ENCODE results near the gene PAK6.

The PAK6 gene

GRCh38 chr15:40241269-40242212 is 2.7 kb downstream of the PAK6 start:
- Histone ChIP-seq H3K9me3 (ENCODE audit: control extremely low read depth in 1 of 5, control insufficient read depth in 4 of 5, insufficient read depth in 2 of 5, low read depth in 1 of 5, low read length in 4 of 5) (no peaks in the 10 kb centered on the region), H3K4me1 (ENCODE audit: control extremely low read depth in 1 of 4, control insufficient read depth in 4 of 4, insufficient read depth in 4 of 4, low read length in 3 of 4) (peaks cover 0 to 13% (median 11%) of the 10 kb centered on the region in 4 experiments), H3K27ac (ENCODE audit: insufficient read depth in 1 of 2, low read depth in 1 of 2, low read length in 2 of 2, poor library complexity in 1 of 2, severe bottlenecking in 2 of 2) (no peak overlapping the region), H3K36me3 (ENCODE audit: control insufficient read depth in 4 of 4, insufficient read depth in 4 of 4, low read length in 3 of 4) (no peaks in the 10 kb centered on the region), H3K27me3 (replicated peaks in 2 of 5; ENCODE audit: control insufficient read depth in 4 of 5, insufficient read depth in 5 of 5, low read length in 4 of 5) (peaks cover 0 to 15% (median 2%) of the 10 kb centered on the region in 5 experiments), H3K4me3 (ENCODE audit: control insufficient read depth in 1 of 7, extremely low read depth in 1 of 7, insufficient read depth in 4 of 7, low read depth in 2 of 7, low read length in 6 of 7) (no peak overlapping the region)
- 98% methylated on average over 11 of the region's 14 CpGs for WGBS (ENCODE audit: insufficient coverage)
- ChIA-PET CTCF (interaction anchor here (0.6 to 4.7 kb wide), 8 partner anchors 9 to 63 kb away, joined by 3 to 25 read pairs (median 3); no protein-coding TSS in a partner anchor), POLR2A (no interaction called here)
- no peak for DNase-seq

GRCh38 chr15:40242213-40242599 is 3.3 kb downstream of the PAK6 start:
- Histone ChIP-seq H3K4me3 (ENCODE audit: control insufficient read depth in 1 of 7, extremely low read depth in 1 of 7, insufficient read depth in 4 of 7, low read depth in 2 of 7, low read length in 6 of 7) (no peak overlapping the region), H3K9me3 (ENCODE audit: control extremely low read depth in 1 of 5, control insufficient read depth in 4 of 5, insufficient read depth in 2 of 5, low read depth in 1 of 5, low read length in 4 of 5) (no peaks in the 10 kb centered on the region), H3K36me3 (ENCODE audit: control insufficient read depth in 4 of 4, insufficient read depth in 4 of 4, low read length in 3 of 4) (no peaks in the 10 kb centered on the region), H3K27me3 (replicated peaks in 2 of 5; ENCODE audit: control insufficient read depth in 4 of 5, insufficient read depth in 5 of 5, low read length in 4 of 5) (peaks cover 0 to 15% (median 2%) of the 10 kb centered on the region in 5 experiments), H3K27ac (ENCODE audit: insufficient read depth in 1 of 2, low read depth in 1 of 2, low read length in 2 of 2, poor library complexity in 1 of 2, severe bottlenecking in 2 of 2) (no peak overlapping the region), H3K4me1 (ENCODE audit: control extremely low read depth in 1 of 4, control insufficient read depth in 4 of 4, insufficient read depth in 4 of 4, low read length in 3 of 4) (peaks cover 0 to 13% (median 11%) of the 10 kb centered on the region in 4 experiments)
- CTCF ChIA-PET, result interaction anchor here (0.6 to 4.7 kb wide), 6 partner anchors 9 to 63 kb away, joined by 3 to 23 read pairs (median 6); no protein-coding TSS in a partner anchor
- DNase-seq, result no peak
- 97% methylated on average over 10 of the region's 10 CpGs for WGBS (ENCODE audit: insufficient coverage)
- POLR2A ChIA-PET, result interaction anchor here (0.5 kb wide), 1 partner anchor 84 kb away, joined by 4 read pairs; no protein-coding TSS in a partner anchor

- Histone ChIP-seq H3K27ac (ENCODE audit: insufficient read depth in 1 of 2, low read depth in 1 of 2, low read length in 2 of 2, poor library complexity in 1 of 2, severe bottlenecking in 2 of 2) (no peak overlapping the region), H3K27me3 (replicated peaks in 2 of 5; ENCODE audit: control insufficient read depth in 4 of 5, insufficient read depth in 5 of 5, low read length in 4 of 5) (peaks cover 0 to 15% (median 2%) of the 10 kb centered on the region in 5 experiments), H3K9me3 (ENCODE audit: control extremely low read depth in 1 of 5, control insufficient read depth in 4 of 5, insufficient read depth in 2 of 5, low read depth in 1 of 5, low read length in 4 of 5) (no peaks in the 10 kb centered on the region), H3K4me3 (ENCODE audit: control insufficient read depth in 1 of 7, extremely low read depth in 1 of 7, insufficient read depth in 4 of 7, low read depth in 2 of 7, low read length in 6 of 7) (no peak overlapping the region), H3K4me1 (ENCODE audit: control extremely low read depth in 1 of 4, control insufficient read depth in 4 of 4, insufficient read depth in 4 of 4, low read length in 3 of 4) (peaks cover 0 to 13% (median 11%) of the 10 kb centered on the region in 4 experiments), H3K36me3 (ENCODE audit: control insufficient read depth in 4 of 4, insufficient read depth in 4 of 4, low read length in 3 of 4) (no peaks in the 10 kb centered on the region)
- no peak for DNase-seq
- POLR2A ChIA-PET, result interaction anchor here (0.5 kb wide), 1 partner anchor 84 kb away, joined by 4 read pairs; no protein-coding TSS in a partner anchor
- WGBS (ENCODE audit: insufficient coverage), result 90% methylated on average over 4 of the region's 5 CpGs
- CTCF ChIA-PET, result interaction anchor here (0.6 to 1.5 kb wide), 6 partner anchors 8 to 62 kb away, joined by 3 to 7 read pairs (median 4); no protein-coding TSS in a partner anchor
Observed at GRCh38 chr15:40242601-40243000, 3.7 kb downstream of the PAK6 start.

GRCh38 chr15:40243126-40243810 is 4.4 kb downstream of the PAK6 start:
- no peaks in the 10 kb centered on the region for H3K9me3 ChIP-seq (ENCODE audit: control extremely low read depth in 1 of 5, control insufficient read depth in 4 of 5, insufficient read depth in 2 of 5, low read depth in 1 of 5, low read length in 4 of 5)
- POLR2A ChIA-PET, result no interaction called here
- WGBS (ENCODE audit: insufficient coverage), result 87% methylated on average over 7 of the region's 9 CpGs
- H3K36me3 ChIP-seq (ENCODE audit: control insufficient read depth in 4 of 4, insufficient read depth in 4 of 4, low read length in 3 of 4), result no peaks in the 10 kb centered on the region
- H3K27me3 ChIP-seq (replicated peaks in 2 of 5; ENCODE audit: control insufficient read depth in 4 of 5, insufficient read depth in 5 of 5, low read length in 4 of 5), result peaks cover 0 to 13% (median 2%) of the 10 kb centered on the region in 5 experiments
- peak in 1 of 3 donors; percentile 13 for DNase-seq
- peaks cover 0 to 13% (median 11%) of the 10 kb centered on the region in 4 experiments for H3K4me1 ChIP-seq (ENCODE audit: control extremely low read depth in 1 of 4, control insufficient read depth in 4 of 4, insufficient read depth in 4 of 4, low read length in 3 of 4)
- H3K27ac ChIP-seq (ENCODE audit: insufficient read depth in 1 of 2, low read depth in 1 of 2, low read length in 2 of 2, poor library complexity in 1 of 2, severe bottlenecking in 2 of 2), result no peak overlapping the region
- CTCF ChIA-PET, result interaction anchor here (0.9 to 1.5 kb wide), 5 partner anchors 13 to 24 kb away, joined by 3 to 7 read pairs (median 3); no protein-coding TSS in a partner anchor
- no peak overlapping the region for H3K4me3 ChIP-seq (ENCODE audit: control insufficient read depth in 1 of 7, extremely low read depth in 1 of 7, insufficient read depth in 4 of 7, low read depth in 2 of 7, low read length in 6 of 7)

GRCh38 chr15:40244961-40245523 is 6.2 kb downstream of the PAK6 start:
- CTCF ChIA-PET, result interaction anchor here (0.8 to 1.6 kb wide), 6 partner anchors 9 to 102 kb away, joined by 3 to 6 read pairs (median 4); no protein-coding TSS in a partner anchor
- H3K36me3 ChIP-seq (ENCODE audit: control insufficient read depth in 4 of 4, insufficient read depth in 4 of 4, low read length in 3 of 4), result no peaks in the 10 kb centered on the region
- H3K4me3 ChIP-seq (ENCODE audit: control insufficient read depth in 1 of 7, extremely low read depth in 1 of 7, insufficient read depth in 4 of 7, low read depth in 2 of 7, low read length in 6 of 7), result no peak overlapping the region
- H3K4me1 ChIP-seq (ENCODE audit: control extremely low read depth in 1 of 4, control insufficient read depth in 4 of 4, insufficient read depth in 4 of 4, low read length in 3 of 4), result peaks cover 0 to 7% (median 0%) of the 10 kb centered on the region in 4 experiments
- H3K27ac ChIP-seq (ENCODE audit: insufficient read depth in 1 of 2, low read depth in 1 of 2, low read length in 2 of 2, poor library complexity in 1 of 2, severe bottlenecking in 2 of 2), result no peak overlapping the region
- POLR2A ChIA-PET, result no interaction called here
- peaks cover 0 to 3% (median 0%) of the 10 kb centered on the region in 5 experiments for H3K27me3 ChIP-seq (replicated peaks in 2 of 5; ENCODE audit: control insufficient read depth in 4 of 5, insufficient read depth in 5 of 5, low read length in 4 of 5)
- 96% methylated on average over 4 of the region's 5 CpGs for WGBS (ENCODE audit: insufficient coverage)
- no peaks in the 10 kb centered on the region for H3K9me3 ChIP-seq (ENCODE audit: control extremely low read depth in 1 of 5, control insufficient read depth in 4 of 5, insufficient read depth in 2 of 5, low read depth in 1 of 5, low read length in 4 of 5)
- no peak for DNase-seq

- ChIA-PET POLR2A (no interaction called here), CTCF (interaction anchor here (1.1 to 5.5 kb wide), 7 partner anchors 8 to 29 kb away, joined by 3 to 50 read pairs (median 4); no protein-coding TSS in a partner anchor)
- DNase-seq, result no peak
- Histone ChIP-seq H3K27me3 (replicated peaks in 2 of 5; ENCODE audit: control insufficient read depth in 4 of 5, insufficient read depth in 5 of 5, low read length in 4 of 5) (peaks cover 0 to 3% (median 2%) of the 10 kb centered on the region in 5 experiments), H3K36me3 (ENCODE audit: control insufficient read depth in 4 of 4, insufficient read depth in 4 of 4, low read length in 3 of 4) (no peaks in the 10 kb centered on the region), H3K27ac (ENCODE audit: insufficient read depth in 1 of 2, low read depth in 1 of 2, low read length in 2 of 2, poor library complexity in 1 of 2, severe bottlenecking in 2 of 2) (no peak overlapping the region), H3K9me3 (ENCODE audit: control extremely low read depth in 1 of 5, control insufficient read depth in 4 of 5, insufficient read depth in 2 of 5, low read depth in 1 of 5, low read length in 4 of 5) (no peaks in the 10 kb centered on the region), H3K4me3 (ENCODE audit: control insufficient read depth in 1 of 7, extremely low read depth in 1 of 7, insufficient read depth in 4 of 7, low read depth in 2 of 7, low read length in 6 of 7) (no peak overlapping the region), H3K4me1 (ENCODE audit: control extremely low read depth in 1 of 4, control insufficient read depth in 4 of 4, insufficient read depth in 4 of 4, low read length in 3 of 4) (peaks cover 0 to 8% (median 0%) of the 10 kb centered on the region in 4 experiments)
- whole genome bisulfite sequencing (ENCODE audit: insufficient coverage), result 88% methylated on average over 8 of the region's 9 CpGs
Observed at GRCh38 chr15:40245666-40246450, 7.0 kb downstream of the PAK6 start.
